GM12801 (cell line): ENCODE data around the gene CFAP141.

Experiments used
- CTCF ChIP-seq: IDR thresholded peaks from one replicate; pipeline ENCODE4 v1.5.1; 2011; ENCODE audit warnings: control low read depth; ENCODE audit not compliant: insufficient read length; ENCODE audit errors: extremely low read depth

The CFAP141 gene

GRCh38 chr1:154220071-154220969 is 14.2 kb upstream of the CFAP141 start, which contains the start of gene UBAP2L:
UBAP2L (plus strand) TSS chr1:154220955; CDS start chr1:154225124, 4,169 bp downstream.
- TF ChIP-seq CTCF, result no peak

- TF ChIP-seq CTCF, result no peak
Observed at GRCh38 chr1:154219541-154219940, 13.4 kb upstream of the CFAP141 start.

GRCh38 chr1:154218545-154218944 is 12.4 kb upstream of the CFAP141 start:
- TF ChIP-seq CTCF, result no peak

GRCh38 chr1:154213274-154213673 is 7.1 kb upstream of the CFAP141 start:
- no peak for TF ChIP-seq CTCF

- TF ChIP-seq CTCF, result no peak
Observed at GRCh38 chr1:154212083-154212482, 6.0 kb upstream of the CFAP141 start.

- TF ChIP-seq CTCF, result no peak
Observed at GRCh38 chr1:154208677-154209388, 2.7 kb upstream of the CFAP141 start.

- no peak for TF ChIP-seq CTCF
Observed at GRCh38 chr1:154207262-154207661, 1.1 kb upstream of the CFAP141 start.
